T-helper 2 cell treated with Interferon-gamma antibody and Interleukin-4, amounts not matched to agents 5 μg/mL and 100 μg/mL, for 36 hours (primary cell): Measurements from ENCODE around the gene ADAM17.
A peak's percentile ranks its signal among the peaks of the same experiment; 100 is the strongest.
"Not testable (repeated sequence)": the region's sequence is repeated elsewhere in the genome, so short reads cannot be mapped to it uniquely, and the experiment has no call there.

Experiments
- DNase-seq: peaks from one replicate; pipeline ENCODE4 v3.0.0; 2021; ENCODE audit warnings: low spot score
- H3K27ac Mint-ChIP-seq: one replicate; pipeline ENCODE4 v1.8.0; 2021; ENCODE audit warnings: mild to moderate bottlenecking, mixed read lengths
- H3K27me3 Mint-ChIP-seq: one replicate; pipeline ENCODE4 v1.8.0; 2021; ENCODE audit warnings: low read depth, mixed read lengths
- H3K36me3 Mint-ChIP-seq: one replicate; pipeline ENCODE4 v1.8.0; 2021; ENCODE audit warnings: low read depth, mixed read lengths
- H3K4me1 Mint-ChIP-seq: one replicate; pipeline ENCODE4 v1.8.0; 2021; ENCODE audit warnings: low read depth, mixed read lengths
- H3K4me3 Mint-ChIP-seq: one replicate; pipeline ENCODE4 v1.8.0; 2022; ENCODE audit warnings: mild to moderate bottlenecking, moderate library complexity, mixed read lengths
- H3K9me3 Mint-ChIP-seq: one replicate; pipeline ENCODE4 v1.8.0; 2021; ENCODE audit warnings: mixed read lengths

The ADAM17 gene

GRCh38 chr2:9550859-9551391, 4.7 kb downstream of the ADAM17 start:
- H3K4me3 Mint-ChIP-seq, H3K27me3 Mint-ChIP-seq, DNase-seq, H3K36me3 Mint-ChIP-seq, H3K9me3 Mint-ChIP-seq: not testable (repeated sequence)
- Mint-ChIP-seq H3K4me1 (peaks cover 51% of the 10 kb centered on the region), H3K27ac (peak overlapping the region; percentile 38)

DNA sequence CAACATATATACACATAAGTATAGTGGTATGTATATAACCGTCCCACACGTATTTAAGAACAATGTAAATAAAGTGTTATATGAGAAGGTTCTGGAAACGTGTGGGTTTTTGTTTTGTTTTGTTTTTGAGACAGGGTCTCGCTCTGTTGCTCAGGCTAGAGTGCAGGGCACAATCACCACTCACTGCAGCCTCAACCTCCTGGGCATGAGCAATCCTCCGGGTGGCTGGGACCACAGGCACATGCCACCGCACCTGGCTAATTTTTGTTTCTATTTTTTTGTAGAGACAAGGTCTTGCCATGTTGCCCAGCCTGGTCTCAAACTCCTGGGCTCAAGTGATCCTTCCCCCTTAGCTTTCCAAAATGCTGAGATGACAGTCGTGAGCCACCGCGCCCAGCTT, 6.2 kb downstream of the ADAM17 start:
- no peaks in the 10 kb centered on the region for H3K27me3 Mint-ChIP-seq

DNA sequence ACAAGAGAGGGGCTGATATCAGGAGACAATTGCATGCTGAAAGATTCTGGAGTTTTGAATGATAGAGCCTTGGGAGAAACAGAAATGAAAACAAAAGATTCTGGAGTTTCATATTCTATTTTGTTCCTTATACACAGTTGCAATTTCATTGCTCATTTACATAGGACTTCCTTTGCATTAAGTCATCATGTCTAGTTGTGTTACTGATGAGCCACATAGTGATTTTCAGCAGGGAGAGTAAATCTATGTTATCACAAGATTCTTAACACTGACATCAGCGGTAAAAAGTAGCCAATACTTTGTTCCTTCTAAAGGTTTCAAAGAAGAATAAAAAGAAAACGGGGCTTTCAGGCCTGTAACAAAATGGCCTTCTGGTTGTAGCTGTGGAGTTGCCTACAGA, 7.1 kb downstream of the ADAM17 start:
- Mint-ChIP-seq H3K9me3 (no peaks in the 10 kb centered on the region), H3K4me1 (peaks cover 51% of the 10 kb centered on the region), H3K36me3 (peaks cover 3% of the 10 kb centered on the region), H3K4me3 (peak overlapping the region; percentile 65), H3K27ac (peak overlapping the region; percentile 47), H3K27me3 (no peaks in the 10 kb centered on the region)
- DNase-seq, result no peak

More for the DNA sequence above, 6.2 kb downstream of the ADAM17 start:
- H3K9me3 Mint-ChIP-seq, result no peaks in the 10 kb centered on the region
- no peak overlapping the region for H3K4me3 Mint-ChIP-seq
- H3K36me3 Mint-ChIP-seq, result peaks cover 3% of the 10 kb centered on the region
- H3K4me1 Mint-ChIP-seq, result peaks cover 52% of the 10 kb centered on the region
- DNase-seq, result no peak
- no peak overlapping the region for H3K27ac Mint-ChIP-seq

- Mint-ChIP-seq H3K27ac (peak overlapping the region; percentile 28), H3K27me3 (no peaks in the 10 kb centered on the region), H3K4me1 (peaks cover 50% of the 10 kb centered on the region), H3K36me3 (peaks cover 8% of the 10 kb centered on the region), H3K4me3 (peak overlapping the region; percentile 17), H3K9me3 (no peaks in the 10 kb centered on the region)
- no peak for DNase-seq
Observed at GRCh38 chr2:9547262-9547991, 8.2 kb downstream of the ADAM17 start.

DNA sequence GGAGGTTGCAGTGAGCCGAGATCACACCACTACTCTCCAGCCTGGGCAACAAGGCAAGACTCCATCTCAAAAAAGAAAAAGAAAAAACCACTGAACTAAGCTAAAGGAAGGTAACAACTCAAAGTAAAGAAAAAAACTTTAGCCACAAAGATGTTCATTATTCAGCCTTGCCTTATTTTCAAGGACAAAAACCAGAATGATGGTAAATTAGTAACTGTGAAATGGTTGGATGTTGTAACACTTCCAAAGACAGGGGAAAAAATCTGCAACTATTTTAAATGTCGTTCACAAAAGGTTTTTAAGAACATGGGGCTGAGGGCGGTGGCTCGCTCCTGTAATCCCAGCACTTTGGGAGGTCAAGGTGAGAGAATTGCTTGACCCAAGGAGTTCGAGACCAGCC, 10.1 kb downstream of the ADAM17 start:
- Mint-ChIP-seq H3K27ac (no peak overlapping the region), H3K27me3 (no peaks in the 10 kb centered on the region), H3K36me3 (peaks cover 8% of the 10 kb centered on the region), H3K4me3 (no peak overlapping the region), H3K9me3 (no peaks in the 10 kb centered on the region), H3K4me1 (peaks cover 41% of the 10 kb centered on the region)
- DNase-seq, result no peak

DNA sequence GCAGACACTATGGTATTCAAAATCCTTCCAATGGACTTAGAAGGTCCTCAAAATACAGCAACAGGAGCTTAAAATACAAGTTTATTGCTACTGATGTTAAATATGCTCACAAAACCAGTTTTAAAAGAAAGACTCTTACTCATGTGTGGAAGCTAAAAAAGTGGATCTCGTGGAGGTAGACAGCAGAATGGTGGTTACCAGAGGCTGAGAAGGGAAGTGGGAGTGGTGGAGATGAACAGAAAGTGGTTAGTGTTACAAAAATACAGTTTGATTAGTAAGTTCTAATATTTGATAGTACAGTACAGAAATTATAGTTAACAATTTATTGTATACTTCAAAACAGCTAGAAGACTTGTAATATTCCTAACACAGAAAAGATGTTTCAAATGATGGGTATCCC, 12.1 kb downstream of the ADAM17 start:
- H3K4me3 Mint-ChIP-seq, result peak overlapping the region; percentile 62
- DNase-seq, result no peak
- no peaks in the 10 kb centered on the region for H3K9me3 Mint-ChIP-seq
- H3K27me3 Mint-ChIP-seq, result no peaks in the 10 kb centered on the region
- peaks cover 40% of the 10 kb centered on the region for H3K4me1 Mint-ChIP-seq
- peak overlapping the region; percentile 56 for H3K27ac Mint-ChIP-seq
- H3K36me3 Mint-ChIP-seq, result peaks cover 8% of the 10 kb centered on the region

GRCh38 chr2:9539531-9539930, 16.1 kb downstream of the ADAM17 start:
- Mint-ChIP-seq H3K27me3 (no peaks in the 10 kb centered on the region), H3K9me3 (no peaks in the 10 kb centered on the region), H3K36me3 (peaks cover 23% of the 10 kb centered on the region), H3K27ac (no peak overlapping the region), H3K4me1 (peaks cover 37% of the 10 kb centered on the region), H3K4me3 (no peak overlapping the region)
- DNase-seq, result no peak

DNA sequence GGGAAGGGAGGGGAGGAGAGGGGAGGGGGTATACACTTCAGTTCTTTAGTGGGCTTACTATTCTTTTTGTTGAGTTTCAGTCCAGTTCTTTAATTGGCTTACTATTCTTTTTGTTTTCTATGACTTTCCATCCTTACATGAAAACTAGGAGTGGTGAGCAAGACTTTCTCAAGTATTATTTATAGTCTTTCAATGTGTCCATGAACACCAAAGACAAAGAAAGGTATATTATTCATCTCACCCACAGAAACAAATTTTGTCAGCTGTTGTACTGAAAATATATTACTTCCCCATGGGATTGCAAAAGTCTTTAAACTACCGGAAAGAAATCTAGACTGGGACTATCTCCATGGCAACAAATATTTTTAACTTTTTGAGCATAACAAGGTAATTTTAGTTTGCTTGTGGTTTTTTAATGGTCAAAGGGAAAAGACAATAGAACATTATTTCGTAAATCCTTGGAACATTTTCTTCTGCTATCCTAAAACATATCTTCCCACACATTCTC, 17.6 kb downstream of the ADAM17 start:
- Mint-ChIP-seq H3K36me3 (peaks cover 23% of the 10 kb centered on the region), H3K9me3 (no peaks in the 10 kb centered on the region), H3K4me1 (peaks cover 33% of the 10 kb centered on the region), H3K27me3 (no peaks in the 10 kb centered on the region), H3K4me3 (no peak overlapping the region), H3K27ac (no peak overlapping the region)
- no peak for DNase-seq

- H3K27ac Mint-ChIP-seq, result no peak overlapping the region
- no peak overlapping the region for H3K4me3 Mint-ChIP-seq
- no peak for DNase-seq
- peaks cover 22% of the 10 kb centered on the region for H3K36me3 Mint-ChIP-seq
- H3K9me3 Mint-ChIP-seq, result no peaks in the 10 kb centered on the region
- no peaks in the 10 kb centered on the region for H3K27me3 Mint-ChIP-seq
- peaks cover 31% of the 10 kb centered on the region for H3K4me1 Mint-ChIP-seq
Observed at GRCh38 chr2:9536504-9536903, 19.1 kb downstream of the ADAM17 start.

- Mint-ChIP-seq H3K27ac (no peak overlapping the region), H3K36me3 (peaks cover 24% of the 10 kb centered on the region), H3K27me3 (no peaks in the 10 kb centered on the region), H3K9me3 (no peaks in the 10 kb centered on the region), H3K4me3 (no peak overlapping the region), H3K4me1 (peaks cover 31% of the 10 kb centered on the region)
- no peak for DNase-seq
Observed at GRCh38 chr2:9535177-9535576, 20.5 kb downstream of the ADAM17 start.

GRCh38 chr2:9533663-9534062, 22.0 kb downstream of the ADAM17 start:
- Mint-ChIP-seq H3K9me3 (no peaks in the 10 kb centered on the region), H3K27me3 (no peaks in the 10 kb centered on the region), H3K4me3 (no peak overlapping the region), H3K27ac (no peak overlapping the region), H3K36me3 (peaks cover 32% of the 10 kb centered on the region), H3K4me1 (peaks cover 26% of the 10 kb centered on the region)
- no peak for DNase-seq

DNA sequence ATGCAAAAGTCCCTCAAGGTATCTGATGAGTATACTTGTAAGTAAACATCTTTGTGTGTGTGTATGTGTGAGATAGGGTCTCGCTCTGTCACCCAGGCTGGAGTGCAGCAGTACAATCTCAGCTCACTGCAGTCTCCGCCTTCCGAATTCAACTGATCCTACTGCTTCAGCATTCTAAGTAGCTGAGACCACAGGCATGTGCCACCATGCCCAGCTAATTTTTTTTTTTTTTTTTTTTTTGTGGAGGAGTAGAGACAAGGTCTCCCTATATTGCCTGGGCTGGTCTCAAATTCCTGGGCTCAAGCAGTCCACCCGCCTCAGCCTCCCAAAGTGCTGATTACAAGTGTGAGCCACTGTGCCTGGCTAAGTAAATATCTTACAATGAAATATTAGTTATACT, 23.2 kb downstream of the ADAM17 start:
- H3K9me3 Mint-ChIP-seq, result no peaks in the 10 kb centered on the region
- H3K27ac Mint-ChIP-seq, result no peak overlapping the region
- H3K27me3 Mint-ChIP-seq, result no peaks in the 10 kb centered on the region
- no peak overlapping the region for H3K4me3 Mint-ChIP-seq
- no peak for DNase-seq
- H3K4me1 Mint-ChIP-seq, result peaks cover 20% of the 10 kb centered on the region
- H3K36me3 Mint-ChIP-seq, result peaks cover 36% of the 10 kb centered on the region

DNA sequence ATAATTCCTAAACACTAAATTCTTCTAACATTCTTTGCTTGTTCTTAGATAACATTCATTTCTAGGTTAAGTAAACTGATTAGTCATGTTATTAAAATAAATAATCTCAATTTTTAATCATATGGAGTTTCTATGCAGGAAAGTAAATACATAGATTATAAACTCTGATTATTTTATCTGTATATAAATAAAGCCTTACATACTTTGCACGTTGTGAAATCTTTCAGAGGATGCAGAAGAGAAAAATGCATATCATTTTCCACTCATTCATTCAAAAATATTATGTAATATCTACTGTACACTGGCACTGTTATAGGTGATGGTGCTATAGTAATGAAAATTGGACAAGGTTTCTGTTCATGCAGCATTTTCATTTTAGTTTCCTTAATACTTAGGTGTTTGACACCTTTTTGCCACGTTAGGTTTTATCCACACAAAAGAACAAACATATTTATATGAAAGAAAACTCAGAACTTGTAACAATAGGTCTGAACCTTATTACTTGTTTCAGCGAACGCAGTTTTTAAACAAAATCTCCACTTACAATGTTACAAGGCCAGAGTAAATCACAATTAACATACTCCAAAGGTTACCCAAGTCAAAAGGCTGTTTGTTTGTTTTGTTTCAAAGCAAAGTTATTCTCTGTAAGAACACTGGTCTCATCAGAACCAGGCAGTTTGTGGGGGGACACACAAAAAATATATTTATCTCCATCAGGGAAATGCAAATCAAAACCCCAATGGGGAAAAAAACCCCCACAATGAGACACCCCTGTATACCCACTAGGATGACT, 27.4 kb downstream of the ADAM17 start:
- Mint-ChIP-seq H3K4me3 (no peak overlapping the region), H3K4me1 (no peaks in the 10 kb centered on the region), H3K9me3 (no peaks in the 10 kb centered on the region), H3K36me3 (peaks cover 37% of the 10 kb centered on the region), H3K27me3 (no peaks in the 10 kb centered on the region), H3K27ac (no peak overlapping the region)
- no peak for DNase-seq

- DNase-seq, result no peak
- Mint-ChIP-seq H3K27ac (no peak overlapping the region), H3K4me3 (no peak overlapping the region), H3K27me3 (no peaks in the 10 kb centered on the region), H3K9me3 (no peaks in the 10 kb centered on the region), H3K36me3 (peaks cover 51% of the 10 kb centered on the region), H3K4me1 (no peaks in the 10 kb centered on the region)
Observed at GRCh38 chr2:9525266-9525665, 30.4 kb downstream of the ADAM17 start.
